HK-2 (cell line): ENCODE results near the gene PSMA4.
A peak's percentile ranks its signal among the peaks of the same experiment; 100 is the strongest.
"Not testable (repeated sequence)": the region's sequence is repeated elsewhere in the genome, so short reads cannot be mapped to it uniquely, and the experiment has no call there.

Source experiments
- DNase-seq: peaks from one replicate; pipeline ENCODE4 v3.0.0-alpha.2; 2018; ENCODE audit not compliant: unreplicated experiment

Gene PSMA4

GRCh38 chr15:78540141-78540870, at the start of gene PSMA4:
Gene PSMA4 (plus strand): TSS chr15:78540444. CDS start chr15:78541928, 1,484 bp downstream.
- DNase-seq: peak; percentile 81

DNA sequence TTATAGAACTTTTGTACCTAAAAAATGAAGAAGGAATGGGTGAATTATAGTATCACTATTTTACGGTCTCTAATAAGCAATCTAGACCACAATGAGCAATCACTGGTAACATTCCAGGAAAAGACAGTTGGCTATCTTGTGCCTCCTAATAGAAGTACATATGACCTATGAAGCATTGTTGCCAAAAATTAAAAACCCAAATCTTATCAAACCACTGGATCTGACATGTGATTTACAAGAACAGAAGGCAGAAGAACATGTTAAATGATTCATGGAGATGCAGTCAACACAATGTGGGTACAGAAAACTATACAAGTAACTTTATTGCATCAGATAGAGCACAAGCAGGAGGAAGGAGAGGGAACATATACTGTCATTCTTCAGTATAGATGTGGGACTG, 47.4 kb upstream of the PSMA4 start:
- DNase-seq: no peak

DNA sequence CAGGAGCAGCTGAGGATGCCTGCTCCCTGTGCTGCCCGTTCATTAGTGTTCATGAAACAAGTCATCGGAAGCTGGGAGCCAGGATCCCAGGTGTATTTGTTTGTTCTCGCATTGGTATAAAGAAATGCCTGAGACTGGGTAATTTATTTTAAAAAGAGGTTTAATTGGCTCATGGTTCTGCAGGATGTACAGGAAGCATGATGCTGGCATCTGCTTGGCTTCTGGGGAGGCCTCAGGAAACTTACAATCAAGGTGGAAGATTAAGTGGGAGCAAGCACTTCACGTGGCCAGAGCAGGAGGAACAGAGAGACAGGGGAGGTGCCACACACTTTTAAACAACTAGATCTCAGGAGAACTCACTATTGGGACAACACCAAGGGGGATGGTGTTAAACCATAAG, 38.4 kb upstream of the PSMA4 start:
- DNase-seq: no peak

GRCh38 chr15:78502641-78503040, 37.6 kb upstream of the PSMA4 start:
- DNase-seq: no peak

DNA sequence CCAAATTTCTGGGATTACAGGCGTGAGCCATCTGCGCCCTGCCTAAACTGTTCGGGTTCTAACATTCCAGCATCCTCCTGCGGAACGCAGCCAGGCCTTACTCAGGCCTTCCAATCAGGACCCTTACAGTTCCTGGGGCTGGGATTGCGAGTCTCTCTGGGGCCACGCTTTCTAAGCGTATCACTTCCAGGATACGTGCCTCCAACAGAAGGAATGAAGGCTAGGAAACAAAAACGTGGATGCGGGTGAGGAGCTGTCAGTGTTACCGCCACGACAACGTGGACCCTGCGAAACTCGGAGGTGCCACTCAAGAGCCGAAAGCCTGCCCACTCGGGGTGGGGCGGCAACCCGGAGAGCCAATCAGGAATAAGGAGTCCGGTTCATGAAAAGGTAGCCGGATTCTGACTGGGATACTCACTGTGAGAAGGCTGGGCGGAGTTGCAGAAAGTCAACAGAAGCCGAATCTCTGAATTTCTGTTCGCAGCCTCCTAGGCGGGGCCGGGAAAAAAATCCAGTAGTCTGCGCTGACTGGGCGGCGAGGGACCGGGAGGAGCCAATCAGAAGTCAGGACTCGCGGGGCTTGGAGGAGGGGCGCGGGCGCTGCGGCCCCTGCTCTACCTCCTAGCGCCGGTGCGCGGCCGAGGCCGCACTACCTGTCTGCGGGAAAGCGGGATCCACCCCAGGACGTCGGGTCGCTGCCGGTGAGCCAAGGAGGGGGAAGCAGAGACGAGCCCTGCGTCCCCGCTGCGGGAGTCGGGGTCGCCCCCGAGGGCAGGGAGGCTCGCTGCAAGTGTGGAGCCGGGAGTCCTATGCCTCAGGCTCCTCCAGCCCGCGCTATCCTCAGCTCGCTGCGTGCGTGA, 33.0 kb upstream of the PSMA4 start, which contains the start of gene HYKK:
Gene HYKK (plus strand): TSS at position 607 of the 860 bp plus-strand sequence. CDS start 5,512 bp downstream, outside the sequence.
- DNase-seq: peak; percentile 90

DNA sequence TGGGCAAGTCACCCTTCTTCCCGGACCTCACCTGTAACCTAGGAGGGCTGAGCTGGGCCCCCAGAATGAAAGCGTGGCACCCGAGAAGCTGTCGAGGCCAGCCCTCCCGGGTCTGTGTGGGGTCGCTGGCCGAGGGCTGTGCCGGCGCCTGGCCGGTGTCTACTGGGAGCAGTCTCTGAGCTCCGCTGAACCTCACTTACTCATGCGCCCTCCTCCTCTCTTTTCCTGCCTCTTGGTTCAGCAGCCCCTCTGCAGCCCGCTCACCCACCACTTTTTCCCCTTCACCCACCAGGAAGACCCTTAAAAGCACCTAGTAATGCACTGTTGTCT, 32.4 kb upstream of the PSMA4 start:
- DNase-seq: no peak

DNA sequence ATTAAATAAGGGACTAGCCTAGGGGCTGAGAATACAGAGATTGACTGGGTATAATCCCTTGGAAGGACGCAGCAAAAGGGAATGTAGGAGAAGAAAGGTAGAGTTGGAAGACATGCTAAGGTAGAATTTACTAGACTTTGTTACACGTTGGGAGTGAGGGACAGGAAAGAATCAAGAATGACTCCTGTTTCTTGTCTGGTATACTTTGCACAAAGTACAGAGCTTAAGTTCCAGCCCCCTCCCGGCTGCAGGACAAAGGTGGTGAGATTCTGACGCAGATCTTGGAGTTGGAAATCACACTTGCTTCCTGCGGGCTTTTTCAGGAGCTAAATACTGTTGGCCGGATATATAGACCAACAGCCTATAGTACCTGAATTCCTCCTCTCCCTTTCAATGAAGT, 32.0 kb upstream of the PSMA4 start:
- DNase-seq: no peak

DNA sequence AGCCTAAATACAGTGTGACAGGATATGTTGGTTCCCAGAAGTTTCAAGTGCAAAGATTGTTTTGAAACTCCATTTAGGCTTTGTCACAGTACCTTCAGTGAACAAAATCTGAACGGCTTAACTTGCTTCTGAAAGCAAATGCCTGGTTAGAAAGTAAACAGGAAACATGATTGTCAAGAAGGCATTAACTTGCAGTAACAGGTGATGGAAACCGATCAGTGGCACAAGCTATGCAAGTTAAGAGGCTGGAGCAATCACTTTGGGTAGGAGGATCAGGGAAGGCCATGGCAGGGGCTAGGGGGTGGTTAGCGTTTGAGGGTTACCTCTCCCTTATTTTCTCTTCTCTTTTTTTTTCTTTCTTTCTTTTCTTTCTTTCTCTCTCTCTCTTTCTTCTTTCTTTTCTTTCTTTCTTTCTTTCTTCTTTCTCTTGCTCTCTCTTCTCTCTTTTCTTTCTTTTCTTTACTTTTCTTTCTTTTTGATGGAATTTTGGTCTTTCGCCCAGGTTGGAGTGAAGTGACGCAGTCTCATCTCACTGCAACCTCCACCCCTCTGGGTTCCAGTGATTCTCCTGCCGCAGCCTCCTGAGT, 30.4 kb upstream of the PSMA4 start:
- no peak for DNase-seq

- DNase-seq: not testable (repeated sequence)
Measured at GRCh38 chr15:78520035-78520434, 20.2 kb upstream of the PSMA4 start.

GRCh38 chr15:78524230-78524629, 16.0 kb upstream of the PSMA4 start:
- no peak for DNase-seq

- no peak for DNase-seq
Measured at GRCh38 chr15:78527325-78527724, 12.9 kb upstream of the PSMA4 start.

DNA sequence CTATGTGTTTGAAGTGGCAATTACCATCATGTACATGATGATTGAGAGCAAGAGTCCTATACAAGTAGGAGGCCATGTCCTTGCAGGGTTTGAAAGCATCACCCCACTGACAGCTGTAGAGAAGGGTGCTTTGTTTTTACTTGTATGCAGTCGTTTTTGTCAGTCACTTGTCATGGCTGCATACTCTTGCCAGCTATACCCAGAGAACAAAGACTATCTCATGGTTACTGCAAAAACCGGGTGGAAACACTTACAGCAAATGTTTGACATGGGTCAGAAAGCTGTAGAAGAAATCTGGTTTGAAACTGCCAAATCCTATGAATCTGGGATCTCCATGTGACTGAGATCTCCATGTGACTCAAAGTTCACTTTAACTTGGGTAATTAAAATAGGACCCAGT, 6.9 kb upstream of the PSMA4 start:
- no peak for DNase-seq

DNA sequence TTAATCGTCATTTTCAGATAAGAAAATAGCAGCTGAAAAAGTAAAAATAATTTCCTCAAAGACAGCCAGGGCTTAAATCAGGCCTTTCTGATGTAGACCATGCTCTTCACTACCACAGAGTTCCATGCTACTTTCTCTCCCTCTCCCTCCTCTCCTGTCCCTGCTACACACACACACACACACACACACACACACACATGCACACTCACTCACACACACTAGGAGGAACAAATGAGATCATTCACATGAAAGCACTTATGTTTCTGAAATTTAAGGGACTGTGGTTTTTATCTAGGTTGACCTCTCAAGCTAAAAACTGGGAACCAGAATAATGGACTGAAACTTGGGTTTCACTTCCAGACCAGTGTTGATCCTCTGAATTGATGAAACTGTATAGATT, 4.1 kb upstream of the PSMA4 start:
- DNase-seq: no peak

- DNase-seq: no peak
Measured at GRCh38 chr15:78537266-78537905, 2.9 kb upstream of the PSMA4 start.

DNA sequence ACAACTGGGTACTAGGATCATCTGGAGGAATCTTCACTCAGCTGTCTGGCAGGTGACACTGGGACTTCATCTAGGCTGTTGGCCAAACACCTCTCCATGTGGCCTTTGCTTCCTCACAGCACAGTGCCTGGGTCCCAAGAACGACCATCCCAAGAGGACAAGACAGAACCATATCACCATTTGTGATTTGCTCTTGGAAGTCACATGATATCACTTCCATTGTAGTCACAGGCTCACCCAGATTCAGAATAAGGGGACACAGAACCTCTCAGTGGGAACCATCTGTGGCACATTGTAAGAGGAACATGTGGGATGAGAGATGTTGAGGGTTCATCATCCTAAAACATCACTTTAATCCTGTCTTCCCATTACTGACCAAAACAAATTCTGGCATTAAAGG, 1.9 kb upstream of the PSMA4 start:
- no peak for DNase-seq

DNA sequence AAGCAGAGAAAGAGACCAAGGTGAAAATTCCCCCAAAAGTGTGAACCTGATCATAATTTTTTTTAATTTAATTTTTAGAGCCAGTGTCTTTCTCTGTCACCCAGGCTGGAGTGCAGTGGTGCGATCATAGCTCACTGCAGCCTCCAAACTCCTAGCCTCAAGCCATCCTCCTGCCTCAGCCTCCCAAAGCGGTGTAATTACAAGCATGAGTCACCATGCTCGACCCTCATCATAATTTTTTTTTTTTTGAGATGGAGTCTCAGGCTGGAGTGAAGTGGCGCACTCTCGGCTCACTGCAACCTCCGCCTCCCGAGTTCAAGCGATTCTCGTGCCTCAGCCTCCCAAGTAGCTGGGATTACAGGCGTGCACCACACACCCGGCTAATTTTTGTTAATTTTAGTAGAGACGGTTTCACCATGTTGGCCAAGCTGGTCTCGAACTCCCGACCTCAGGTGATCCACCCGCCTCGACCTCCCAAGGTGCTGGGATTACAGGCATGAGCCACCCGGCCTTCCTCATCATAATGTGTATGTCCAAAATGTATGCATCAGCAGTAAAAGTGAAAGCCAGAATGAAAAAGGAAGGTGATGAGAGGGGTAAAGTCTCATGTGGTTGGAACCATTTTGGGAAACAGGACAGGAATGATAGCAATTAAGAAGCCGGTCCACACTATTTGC, 642 bp upstream of the PSMA4 start:
- DNase-seq: not testable (repeated sequence)

DNA sequence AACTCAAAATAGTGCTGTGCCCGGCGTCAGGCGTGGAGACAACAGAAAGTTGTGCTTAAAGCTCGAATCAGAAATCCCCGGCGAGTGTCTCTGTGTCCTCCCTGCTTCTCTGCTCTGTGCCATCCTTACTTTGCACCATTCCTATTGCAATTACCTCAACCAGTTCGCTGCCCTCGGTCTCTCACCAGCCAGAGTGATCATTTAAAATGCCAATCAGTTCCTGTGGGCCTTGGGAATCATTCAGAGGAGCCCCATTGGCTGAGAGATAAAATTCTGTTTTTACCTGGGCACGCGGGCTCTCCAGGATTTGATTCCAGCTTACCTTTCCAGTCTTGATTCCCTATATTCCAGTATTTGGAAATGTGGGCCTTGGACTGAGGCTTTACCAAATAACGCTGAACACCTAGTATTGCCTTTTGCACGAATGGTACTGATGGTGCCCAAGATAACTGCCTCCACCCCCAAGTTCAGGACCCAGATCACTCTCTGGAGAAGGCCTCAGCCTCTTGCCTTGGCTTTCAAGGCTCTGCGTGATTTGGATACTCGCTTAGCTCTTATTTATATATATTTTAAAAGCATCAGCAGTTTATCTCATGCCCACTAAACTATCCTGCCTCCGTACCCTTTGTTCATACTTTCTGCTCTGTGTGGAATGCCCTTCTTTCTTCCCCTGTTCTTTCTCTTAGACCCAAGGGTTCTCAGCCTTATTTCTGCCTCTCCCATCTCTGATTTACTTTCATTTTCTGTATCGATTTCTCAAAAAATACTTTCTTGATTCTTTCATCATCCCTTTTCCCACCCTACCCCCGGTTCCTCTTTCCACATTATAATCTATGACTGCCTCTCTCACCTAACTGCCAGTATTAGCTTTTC, 863 bp downstream of the PSMA4 start:
- no peak for DNase-seq

DNA sequence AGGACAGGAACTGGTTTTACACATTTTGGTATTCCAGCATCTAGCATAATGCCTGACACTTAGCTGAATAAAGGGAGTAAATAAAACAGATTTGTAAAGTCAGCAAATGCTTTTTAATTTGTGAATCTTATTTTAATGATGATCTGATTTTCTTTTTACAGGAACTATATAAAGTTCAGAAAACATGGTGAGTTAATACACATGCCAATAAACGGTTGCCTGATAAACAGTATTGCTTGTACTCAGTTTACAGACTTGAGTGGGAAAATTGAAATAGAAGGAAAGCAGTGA, 1.4 kb downstream of the PSMA4 start:
- DNase-seq: no peak

- DNase-seq: no peak
Measured at GRCh38 chr15:78542647-78543046, 2.4 kb downstream of the PSMA4 start.

DNA sequence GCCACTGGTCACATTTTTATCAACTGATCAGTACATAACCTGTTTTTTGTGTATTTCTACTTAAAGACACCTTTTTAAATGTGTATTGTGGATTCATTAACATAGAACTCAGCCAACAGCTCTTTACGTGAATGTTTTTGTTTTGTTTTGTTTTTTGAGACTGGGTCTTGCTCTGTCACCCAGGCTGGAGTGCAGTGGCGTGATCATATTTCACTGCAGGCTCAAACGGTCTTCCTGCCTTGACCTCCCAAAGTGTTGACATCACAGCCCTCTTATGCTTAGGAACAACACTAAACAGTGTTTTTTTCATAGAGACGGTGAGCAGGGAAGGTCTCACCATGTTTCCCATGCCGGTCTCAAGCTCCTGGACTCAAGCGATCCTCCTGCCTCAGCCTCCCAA, 9.9 kb downstream of the PSMA4 start:
- no peak for DNase-seq

- DNase-seq: no peak
Measured at GRCh38 chr15:78550815-78551214, 10.6 kb downstream of the PSMA4 start.
